OCI-LY1 (cell line): Measurements from ENCODE around the gene LRRC14B.
A peak's percentile ranks its signal among the peaks of the same experiment; 100 is the strongest.

Experiments used
- H2AFZ ChIP-seq: fragments of 200-600 bp; sonication (generic), shearing (Covaris generic); 2 replicates; pipeline ENCODE4 v1.6.0; 2014; ENCODE audit warnings: antibody characterized with exemption, mild to moderate bottlenecking, low read length
- H3F3A ChIP-seq: fragments of 200-600 bp; sonication (generic), shearing (Covaris generic); 2 replicates; pipeline ENCODE4 v1.6.0; 2014; ENCODE audit warnings: mild to moderate bottlenecking, antibody characterized with exemption, low read length, moderate library complexity; ENCODE audit not compliant: insufficient read depth
- H3K27ac ChIP-seq: fragments of 200-600 bp; sonication (generic); 2 replicates; pipeline ENCODE4 v1.5.1; 2014; ENCODE audit warnings: low read length, mixed run types, mild to moderate bottlenecking, low read depth; ENCODE audit not compliant: poor library complexity, severe bottlenecking
- H3K27me3 ChIP-seq: fragments of 200-600 bp; sonication (generic); 2 replicates; pipeline ENCODE4 v1.6.0; 2014; ENCODE audit warnings: antibody characterized with exemption, mild to moderate bottlenecking, low read length, moderate library complexity; ENCODE audit not compliant: insufficient read depth
- H3K36me3 ChIP-seq: fragments of 200-600 bp; sonication (generic); 2 replicates; pipeline ENCODE4 v1.6.1; 2014; ENCODE audit warnings: mild to moderate bottlenecking, antibody characterized with exemption, low read length, moderate library complexity, mixed read lengths; ENCODE audit not compliant: insufficient read depth
- H3K4me1 ChIP-seq: fragments of 200-600 bp; sonication (generic); 2 replicates; pipeline ENCODE4 v1.5.1; 2014; ENCODE audit warnings: mild to moderate bottlenecking, low read length, moderate library complexity; ENCODE audit not compliant: insufficient read depth, severe bottlenecking
- H3K4me2 ChIP-seq: fragments of 200-600 bp; sonication (generic), shearing (Covaris generic); 2 replicates; pipeline ENCODE4 v1.6.1; 2014; ENCODE audit warnings: low read length
- H3K4me3 ChIP-seq: fragments of 200-600 bp; sonication (generic); 2 replicates; pipeline ENCODE4 v1.5.1; 2014; ENCODE audit warnings: low read length, low read depth, mild to moderate bottlenecking, mixed read lengths; ENCODE audit not compliant: poor library complexity, severe bottlenecking
- H3K79me2 ChIP-seq: fragments of 200-600 bp; shearing (Covaris generic); 2 replicates; pipeline ENCODE4 v1.6.1; 2016; ENCODE audit warnings: mixed run types, low read length, mixed read lengths; ENCODE audit not compliant: insufficient read depth
- H3K9ac ChIP-seq: fragments of 200-600 bp; sonication (generic), shearing (Covaris generic); 2 replicates; pipeline ENCODE4 v1.6.1; 2014; ENCODE audit warnings: mild to moderate bottlenecking, low read length, mixed read lengths
- H3K9me2 ChIP-seq: fragments of 200-600 bp; sonication (generic), shearing (Covaris generic); 2 replicates; pipeline ENCODE4 v1.6.1; 2014; ENCODE audit warnings: low read depth, mild to moderate bottlenecking, low read length, mixed read lengths
- H3K9me3 ChIP-seq: fragments of 200-600 bp; shearing (Covaris generic); 2 replicates; pipeline ENCODE4 v1.6.1; 2014; ENCODE audit warnings: low read length, mixed read lengths
- H4K20me1 ChIP-seq: fragments of 200-600 bp; sonication (generic), shearing (Covaris generic); 2 replicates; pipeline ENCODE4 v1.6.0; 2016; ENCODE audit warnings: mild to moderate bottlenecking, low read length; ENCODE audit not compliant: insufficient read depth
- EZH2 ChIP-seq: fragments of 200-600 bp; sonication (generic), shearing (Covaris generic); IDR thresholded peaks from 2 replicates; pipeline ENCODE4 v1.8.0; 2017; ENCODE audit warnings: borderline replicate concordance, mixed run types, mild to moderate bottlenecking, antibody characterized with exemption, low read length, moderate library complexity, mixed read lengths
- TF ChIP-seq, protein P1 (sequence below): fragments of 200-600 bp; sonication (generic), shearing (Covaris generic); IDR thresholded peaks from 2 replicates; pipeline ENCODE4 v1.5.1; 2017; ENCODE audit warnings: mild to moderate bottlenecking, antibody characterized with exemption, low read length, moderate library complexity, mixed read lengths

The LRRC14B gene

DNA sequence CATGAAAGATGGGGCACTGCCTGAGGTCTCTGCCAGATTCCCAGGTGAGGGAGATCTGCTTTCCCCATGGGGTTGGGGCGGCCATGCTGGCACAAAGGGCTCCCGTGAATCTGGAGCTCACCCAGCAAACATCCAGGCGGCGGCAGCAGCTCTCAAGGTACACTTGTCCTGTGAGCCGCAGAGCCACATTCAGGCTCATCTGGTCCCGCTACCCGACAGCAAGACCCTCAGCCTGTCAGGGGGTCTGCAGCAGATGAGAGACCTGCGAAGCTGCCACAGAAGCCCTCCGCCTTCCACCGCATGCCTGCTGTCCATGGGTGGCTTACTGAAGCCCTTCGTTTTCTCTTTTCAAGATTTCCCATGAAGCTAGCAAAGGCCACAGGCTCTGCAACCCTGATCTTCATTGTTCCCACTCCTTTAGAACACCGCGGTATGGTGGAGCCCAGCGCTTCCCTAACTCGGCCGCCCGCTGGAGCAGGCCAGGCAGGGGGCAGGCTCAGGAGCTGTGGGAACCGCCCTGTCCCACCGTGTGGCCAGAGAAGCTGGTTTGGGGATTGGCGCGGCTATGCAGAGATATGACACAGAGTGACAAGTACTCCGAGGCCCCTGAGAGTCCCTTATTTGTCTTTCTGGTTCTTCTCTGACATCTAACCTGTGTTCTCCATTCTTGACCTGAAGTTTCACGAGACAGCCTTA lies 8.8 kb downstream of the LRRC14B start:
- Histone ChIP-seq H3K36me3 (peaks cover 23% of the 10 kb centered on the region), H3K4me1 (peaks cover 34% of the 10 kb centered on the region), H3K9me2 (no peaks in the 10 kb centered on the region), H3K79me2 (no peaks in the 10 kb centered on the region), H3K4me2 (no peak overlapping the region), H3K9me3 (no peaks in the 10 kb centered on the region), H2AFZ (no peak overlapping the region), H3K27me3 (no peaks in the 10 kb centered on the region), H4K20me1 (no peaks in the 10 kb centered on the region), H3K27ac (peak overlapping the region; percentile 64), H3K9ac (no peak overlapping the region), H3K4me3 (no peak overlapping the region), H3F3A (no peaks in the 10 kb centered on the region)
- TF ChIP-seq EZH2, result no peak
- TF ChIP-seq, protein P1, sequence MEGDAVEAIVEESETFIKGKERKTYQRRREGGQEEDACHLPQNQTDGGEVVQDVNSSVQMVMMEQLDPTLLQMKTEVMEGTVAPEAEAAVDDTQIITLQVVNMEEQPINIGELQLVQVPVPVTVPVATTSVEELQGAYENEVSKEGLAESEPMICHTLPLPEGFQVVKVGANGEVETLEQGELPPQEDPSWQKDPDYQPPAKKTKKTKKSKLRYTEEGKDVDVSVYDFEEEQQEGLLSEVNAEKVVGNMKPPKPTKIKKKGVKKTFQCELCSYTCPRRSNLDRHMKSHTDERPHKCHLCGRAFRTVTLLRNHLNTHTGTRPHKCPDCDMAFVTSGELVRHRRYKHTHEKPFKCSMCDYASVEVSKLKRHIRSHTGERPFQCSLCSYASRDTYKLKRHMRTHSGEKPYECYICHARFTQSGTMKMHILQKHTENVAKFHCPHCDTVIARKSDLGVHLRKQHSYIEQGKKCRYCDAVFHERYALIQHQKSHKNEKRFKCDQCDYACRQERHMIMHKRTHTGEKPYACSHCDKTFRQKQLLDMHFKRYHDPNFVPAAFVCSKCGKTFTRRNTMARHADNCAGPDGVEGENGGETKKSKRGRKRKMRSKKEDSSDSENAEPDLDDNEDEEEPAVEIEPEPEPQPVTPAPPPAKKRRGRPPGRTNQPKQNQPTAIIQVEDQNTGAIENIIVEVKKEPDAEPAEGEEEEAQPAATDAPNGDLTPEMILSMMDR, result no peak

DNA sequence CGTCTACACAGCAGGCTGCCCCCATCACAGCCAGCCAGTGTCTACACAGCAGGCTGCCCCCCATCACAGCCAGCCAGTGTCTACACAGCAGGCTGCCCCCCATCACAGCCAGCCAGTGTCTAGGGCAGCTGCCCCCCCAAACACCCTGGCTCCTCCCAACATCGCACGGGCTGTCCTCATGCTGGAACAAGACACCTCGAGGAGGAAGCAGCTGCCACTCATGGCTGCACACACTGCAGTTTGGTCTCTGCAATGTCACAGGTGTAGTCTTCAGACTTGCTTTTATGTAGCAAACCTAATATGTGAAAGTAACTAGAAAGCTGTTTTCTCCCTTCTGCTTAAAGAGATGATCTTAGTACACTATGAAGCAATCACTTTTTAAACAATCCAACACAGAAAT lies 9.7 kb downstream of the LRRC14B start:
- Histone ChIP-seq H3K36me3 (peaks cover 32% of the 10 kb centered on the region), H3K4me2 (peak overlapping the region; percentile 44), H3K4me1 (peaks cover 25% of the 10 kb centered on the region), H4K20me1 (no peaks in the 10 kb centered on the region), H3K27me3 (no peaks in the 10 kb centered on the region), H3K4me3 (peak overlapping the region; percentile 27), H3K27ac (peak overlapping the region; percentile 64), H2AFZ (no peak overlapping the region), H3K79me2 (no peaks in the 10 kb centered on the region; the same call in 1 of the 2 replicates), H3K9ac (no peak overlapping the region; the same call in 1 of the 2 replicates), H3K9me3 (no peaks in the 10 kb centered on the region), H3K9me2 (no peaks in the 10 kb centered on the region), H3F3A (no peaks in the 10 kb centered on the region)
- TF ChIP-seq, protein P1, result no peak
- TF ChIP-seq EZH2, result no peak

DNA sequence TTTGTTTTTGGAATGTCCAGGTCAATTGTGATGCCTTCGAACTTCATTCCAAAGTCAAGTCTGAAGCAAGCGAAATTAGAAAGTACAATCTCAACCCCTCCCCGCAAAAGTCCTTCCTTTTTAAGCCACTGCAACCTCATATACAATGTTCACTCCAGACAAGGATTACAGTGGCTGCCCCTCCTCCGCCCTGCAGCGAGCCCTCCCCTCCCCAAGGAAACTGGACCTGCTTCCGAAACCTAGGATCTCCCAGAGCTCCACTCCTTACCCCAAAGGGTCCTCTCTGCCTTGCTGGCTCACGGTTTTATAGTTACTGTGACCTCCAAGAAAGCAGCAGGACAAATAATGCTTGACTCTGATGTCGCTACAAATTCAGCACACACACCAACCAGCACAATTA lies 10.4 kb downstream of the LRRC14B start:
- Histone ChIP-seq H3K27me3 (no peaks in the 10 kb centered on the region), H3K36me3 (peaks cover 32% of the 10 kb centered on the region), H3K9me3 (no peaks in the 10 kb centered on the region), H3K4me2 (peak overlapping the region; percentile 44), H4K20me1 (no peaks in the 10 kb centered on the region), H2AFZ (no peak overlapping the region), H3F3A (no peaks in the 10 kb centered on the region), H3K9ac (no peak overlapping the region; the same call in 1 of the 2 replicates), H3K4me1 (peaks cover 22% of the 10 kb centered on the region), H3K4me3 (peak overlapping the region; percentile 27), H3K9me2 (no peaks in the 10 kb centered on the region), H3K27ac (peak overlapping the region; percentile 64), H3K79me2 (no peaks in the 10 kb centered on the region; the same call in 1 of the 2 replicates)
- TF ChIP-seq EZH2, result no peak
- TF ChIP-seq, protein P1, result no peak
